ENCODE results near the gene MTA2.

MTA2 gene

GRCh38 chr11:62613291-62613778 lies 11.7 kb upstream of the MTA2 start:
- no peak for FAIRE-seq

GRCh38 chr11:62612366-62613290 lies 11.0 kb upstream of the MTA2 start, which contains the start of the genes EML3 and ROM1:
EML3 (minus strand) TSS chr11:62612775; CDS start chr11:62612457, 318 bp downstream.
ROM1 (plus strand) TSS chr11:62613257; CDS start chr11:62613282, 25 bp downstream.
- DNase-seq (ENCODE audit: extremely low spot score, insufficient read length, low read depth): peak; percentile 77
- FAIRE-seq: peak; percentile 83

More at GRCh38 chr11:62613291-62613778, 11.7 kb upstream of the MTA2 start:
- DNase-seq (ENCODE audit: extremely low spot score, insufficient read length, low read depth): no peak

GRCh38 chr11:62611705-62612365 lies 10.2 kb upstream of the MTA2 start:
- no peak for DNase-seq (ENCODE audit: extremely low spot score, insufficient read length, low read depth)
- no peak for FAIRE-seq

- no peak for FAIRE-seq
- DNase-seq (ENCODE audit: extremely low spot score, insufficient read length, low read depth): no peak
These were observed 9.4 kb upstream of the MTA2 start for GRCh38 chr11:62610814-62611704.

GRCh38 chr11:62610403-62610802 lies 8.7 kb upstream of the MTA2 start:
- DNase-seq (ENCODE audit: extremely low spot score, insufficient read length, low read depth) (no peak), FAIRE-seq (no peak)

GRCh38 chr11:62608776-62609175 lies 7.1 kb upstream of the MTA2 start:
- no peak for FAIRE-seq
- DNase-seq (ENCODE audit: extremely low spot score, insufficient read length, low read depth): no peak

GRCh38 chr11:62607714-62608113 lies 6.0 kb upstream of the MTA2 start:
- peak; percentile 35 for FAIRE-seq

GRCh38 chr11:62605902-62606301 lies 4.2 kb upstream of the MTA2 start:
- FAIRE-seq: no peak
- no peak for DNase-seq (ENCODE audit: extremely low spot score, insufficient read length, low read depth)

More at GRCh38 chr11:62607714-62608113, 6.0 kb upstream of the MTA2 start:
- no peak for DNase-seq (ENCODE audit: extremely low spot score, insufficient read length, low read depth)

GRCh38 chr11:62605467-62605866 lies 3.8 kb upstream of the MTA2 start:
- FAIRE-seq (no peak), DNase-seq (ENCODE audit: extremely low spot score, insufficient read length, low read depth) (no peak)

GRCh38 chr11:62604460-62605120 lies 2.9 kb upstream of the MTA2 start:
- no peak for DNase-seq (ENCODE audit: extremely low spot score, insufficient read length, low read depth)
- FAIRE-seq: no peak

GRCh38 chr11:62603776-62604299 lies 2.2 kb upstream of the MTA2 start:
- no peak for FAIRE-seq
- DNase-seq (ENCODE audit: extremely low spot score, insufficient read length, low read depth): no peak

- no peak for FAIRE-seq
These were observed 1.4 kb upstream of the MTA2 start for GRCh38 chr11:62603072-62603408.

GRCh38 chr11:62602141-62603071 lies 741 bp upstream of the MTA2 start:
- no peak for FAIRE-seq
- no peak for DNase-seq (ENCODE audit: extremely low spot score, insufficient read length, low read depth)

More at GRCh38 chr11:62603072-62603408, 1.4 kb upstream of the MTA2 start:
- no peak for DNase-seq (ENCODE audit: extremely low spot score, insufficient read length, low read depth)

GRCh38 chr11:62601122-62601371 lies 618 bp downstream of the MTA2 start:
- DNase-seq (ENCODE audit: extremely low spot score, insufficient read length, low read depth) (no peak), FAIRE-seq (no peak)

- DNase-seq (ENCODE audit: extremely low spot score, insufficient read length, low read depth): no peak
- FAIRE-seq: peak; percentile 36
These were observed 1.1 kb downstream of the MTA2 start for GRCh38 chr11:62600367-62601121.

- no peak for DNase-seq (ENCODE audit: extremely low spot score, insufficient read length, low read depth)
- no peak for FAIRE-seq
These were observed 1.8 kb downstream of the MTA2 start for GRCh38 chr11:62599901-62600300.

- DNase-seq (ENCODE audit: extremely low spot score, insufficient read length, low read depth) (peak; percentile 90), FAIRE-seq (peak; percentile 99)
These were observed 2.5 kb downstream of the MTA2 start for GRCh38 chr11:62599069-62599696.

Measured in GM18507 (cell line).